Body of pancreas (tissue), 4 donors: ENCODE results near the gene ADGRE3.

Experiments
- POLR2A ChIP-seq, 3 donors: fragments of 450-650 bp; IDR thresholded peaks; one replicate each; pipeline ENCODE4 v1.6.1; 2016; ENCODE audit warnings: antibody characterized with exemption in 3 of 3, mild to moderate bottlenecking in 2 of 3
- TF ChIP-seq, protein P1 (sequence below), 7 experiments: fragments of 450-650 bp in 4 of 7; fragments of 200-600 bp in 3 of 7; sonication (generic) in 3 of 7; IDR thresholded peaks; one replicate each; pipeline ENCODE4 v1.5.1; 2016 to 2019; ENCODE audit warnings: antibody characterized with exemption in 7 of 7

GRCh38 chr19:14682084-14682483, 7.4 kb upstream of the ADGRE3 start:
- TF ChIP-seq, protein P1, sequence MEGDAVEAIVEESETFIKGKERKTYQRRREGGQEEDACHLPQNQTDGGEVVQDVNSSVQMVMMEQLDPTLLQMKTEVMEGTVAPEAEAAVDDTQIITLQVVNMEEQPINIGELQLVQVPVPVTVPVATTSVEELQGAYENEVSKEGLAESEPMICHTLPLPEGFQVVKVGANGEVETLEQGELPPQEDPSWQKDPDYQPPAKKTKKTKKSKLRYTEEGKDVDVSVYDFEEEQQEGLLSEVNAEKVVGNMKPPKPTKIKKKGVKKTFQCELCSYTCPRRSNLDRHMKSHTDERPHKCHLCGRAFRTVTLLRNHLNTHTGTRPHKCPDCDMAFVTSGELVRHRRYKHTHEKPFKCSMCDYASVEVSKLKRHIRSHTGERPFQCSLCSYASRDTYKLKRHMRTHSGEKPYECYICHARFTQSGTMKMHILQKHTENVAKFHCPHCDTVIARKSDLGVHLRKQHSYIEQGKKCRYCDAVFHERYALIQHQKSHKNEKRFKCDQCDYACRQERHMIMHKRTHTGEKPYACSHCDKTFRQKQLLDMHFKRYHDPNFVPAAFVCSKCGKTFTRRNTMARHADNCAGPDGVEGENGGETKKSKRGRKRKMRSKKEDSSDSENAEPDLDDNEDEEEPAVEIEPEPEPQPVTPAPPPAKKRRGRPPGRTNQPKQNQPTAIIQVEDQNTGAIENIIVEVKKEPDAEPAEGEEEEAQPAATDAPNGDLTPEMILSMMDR (IDR thresholded peaks at IDR 0.05), result no peak
- no peak for TF ChIP-seq POLR2A (IDR thresholded peaks at IDR 0.05)
